ENCODE measurements around the gene MMP20. TPM values are rescaled to one million over a fixed set of nuclear protein-coding genes. Genes with fewer than 3 reads are reported as not detected.

The MMP20 gene
- total RNA-seq, 1 experiment from 2014 or later = not detected

Other genes starting within 250 kb of the MMP20 start
- 193 and 199 TPM in 2 replicates for gene TMEM123, start 172.6 kb downstream of the MMP20 start, total RNA-seq (2014; rRNA removed; shearing (Covaris generic))
- 0.12 and 0.75 TPM in 2 replicates for gene MMP7, start 94.6 kb downstream of the MMP20 start, total RNA-seq (2014; rRNA removed; shearing (Covaris generic))
- gene MMP27, start 80.4 kb upstream of the MMP20 start, total RNA-seq (2014; rRNA removed; shearing (Covaris generic)) = not detected in 2 replicates
- not detected in 2 replicates for gene MMP8, start 99.6 kb upstream of the MMP20 start, total RNA-seq (2014; rRNA removed; shearing (Covaris generic))
- gene MMP10, start 155.3 kb upstream of the MMP20 start, total RNA-seq (2014; rRNA removed; shearing (Covaris generic)) = 2.8 and 4.6 TPM in 2 replicates
- gene MMP1, start 172.8 kb upstream of the MMP20 start, total RNA-seq (2014; rRNA removed; shearing (Covaris generic)) = 23.3 and 25.2 TPM in 2 replicates
- not detected in 2 replicates for gene MMP3, start 218.3 kb upstream of the MMP20 start, total RNA-seq (2014; rRNA removed; shearing (Covaris generic))
- gene MMP12, start 249.7 kb upstream of the MMP20 start, total RNA-seq (2014; rRNA removed; shearing (Covaris generic)) = not detected in 2 replicates

All from NCI-H460 (cell line).